Stimulated activated CD4-positive, alpha-beta T cell treated with anti-CD3 and anti-CD28 coated beads, Interleukin-15, amount 100 ng/mL, for 24 hours (primary cell): ENCODE data around the gene NEK2.
"Not testable (repeated sequence)": the region's sequence is repeated elsewhere in the genome, so short reads cannot be mapped to it uniquely, and the experiment has no call there.

ENCODE experiments used
- DNase-seq: peaks from one replicate; pipeline ENCODE4 v3.0.0-alpha.2; 2020

Gene NEK2

GRCh38 chr1:211648336-211648735 lies 27.1 kb downstream of the NEK2 start:
- no peak for DNase-seq

GRCh38 chr1:211647711-211648121 lies 27.7 kb downstream of the NEK2 start:
- DNase-seq: no peak

- DNase-seq: no peak
These were observed 28.9 kb downstream of the NEK2 start for GRCh38 chr1:211646566-211646965.

- not testable (repeated sequence) for DNase-seq
These were observed 29.8 kb downstream of the NEK2 start for GRCh38 chr1:211645601-211646000.

- DNase-seq: no peak
These were observed 30.8 kb downstream of the NEK2 start for GRCh38 chr1:211644653-211645052.

GRCh38 chr1:211643324-211644212 lies 31.9 kb downstream of the NEK2 start:
- DNase-seq: no peak

GRCh38 chr1:211642870-211643269 lies 32.6 kb downstream of the NEK2 start:
- no peak for DNase-seq

- DNase-seq: no peak
These were observed 33.5 kb downstream of the NEK2 start for GRCh38 chr1:211641942-211642341.

GRCh38 chr1:211641044-211641800 lies 34.2 kb downstream of the NEK2 start:
- DNase-seq: no peak

- DNase-seq: no peak
These were observed 35.2 kb downstream of the NEK2 start for GRCh38 chr1:211640301-211640630.

- DNase-seq: no peak
These were observed 35.7 kb downstream of the NEK2 start for GRCh38 chr1:211639475-211640300.

- no peak for DNase-seq
These were observed 36.7 kb downstream of the NEK2 start for GRCh38 chr1:211638689-211639101.

GRCh38 chr1:211638246-211638645 lies 37.2 kb downstream of the NEK2 start:
- no peak for DNase-seq

- no peak for DNase-seq
These were observed 38.4 kb downstream of the NEK2 start for GRCh38 chr1:211637066-211637465.

GRCh38 chr1:211636575-211637029 lies 38.8 kb downstream of the NEK2 start:
- DNase-seq: not testable (repeated sequence)

GRCh38 chr1:211635597-211636205 lies 39.7 kb downstream of the NEK2 start:
- no peak for DNase-seq

- DNase-seq: no peak
These were observed 40.5 kb downstream of the NEK2 start for GRCh38 chr1:211634931-211635330.

- no peak for DNase-seq
These were observed 41.0 kb downstream of the NEK2 start for GRCh38 chr1:211634461-211634860.

GRCh38 chr1:211633524-211633846 lies 41.9 kb downstream of the NEK2 start:
- DNase-seq: no peak

GRCh38 chr1:211632808-211633523 lies 42.5 kb downstream of the NEK2 start:
- no peak for DNase-seq

- no peak for DNase-seq
These were observed 43.2 kb downstream of the NEK2 start for GRCh38 chr1:211632117-211632807.

- DNase-seq: no peak
These were observed 44.3 kb downstream of the NEK2 start for GRCh38 chr1:211631168-211631567.
